ENCODE measurements around the gene TK2. TPM values are rescaled to one million over a fixed set of nuclear protein-coding genes. Genes with fewer than 3 reads are reported as not detected.
A peak's percentile ranks its signal among the peaks of the same experiment; 100 is the strongest.
"Not testable (repeated sequence)": the region's sequence is repeated elsewhere in the genome, so short reads cannot be mapped to it uniquely, and the experiment has no call there.

Gene TK2
- total RNA-seq, 1 donor from 2014 or later, result 36.1 TPM

GRCh38 chr16:66517586-66518263, 32.2 kb downstream of the TK2 start:
- ATAC-seq (no peak), DNase-seq (no peak)
- no peaks in the 10 kb centered on the region for H3K27me3 ChIP-seq
- no peaks in the 10 kb centered on the region for H3K9me3 ChIP-seq
- intact Hi-C loops (cut with DNase I), result no loop called here
- TF ChIP-seq CTCF (IDR thresholded peaks at IDR 0.05), result no peak
- H3K27ac ChIP-seq, result peak overlapping the region; percentile 97
- H3K4me3 ChIP-seq, result peak overlapping the region; percentile 34
- H3K4me1 ChIP-seq, result peaks cover 78% of the 10 kb centered on the region
- H3K36me3 ChIP-seq, result no peaks in the 10 kb centered on the region

GRCh38 chr16:66516808-66517585, 32.9 kb downstream of the TK2 start:
- DNase-seq (peak; percentile 97), ATAC-seq (peak; percentile 93)
- peak overlapping the region; percentile 97 for H3K27ac ChIP-seq
- no peak for TF ChIP-seq CTCF (IDR thresholded peaks at IDR 0.05)
- intact Hi-C loops (cut with DNase I), result no loop called here
- H3K27me3 ChIP-seq, result no peaks in the 10 kb centered on the region
- H3K4me1 ChIP-seq, result peaks cover 80% of the 10 kb centered on the region
- no peaks in the 10 kb centered on the region for H3K36me3 ChIP-seq
- H3K9me3 ChIP-seq, result no peaks in the 10 kb centered on the region
- peak overlapping the region; percentile 34 for H3K4me3 ChIP-seq

- Histone ChIP-seq H3K36me3 (no peaks in the 10 kb centered on the region), H3K4me1 (peaks cover 80% of the 10 kb centered on the region), H3K27ac (peak overlapping the region; percentile 97), H3K9me3 (no peaks in the 10 kb centered on the region), H3K27me3 (no peaks in the 10 kb centered on the region), H3K4me3 (no peak overlapping the region)
- intact Hi-C loops (cut with DNase I), result no loop called here
- no peak for DNase-seq
- no peak for TF ChIP-seq CTCF (IDR thresholded peaks at IDR 0.05)
- no peak for ATAC-seq
These were observed 33.5 kb downstream of the TK2 start for GRCh38 chr16:66516509-66516807.

GRCh38 chr16:66515596-66516508, 34.1 kb downstream of the TK2 start:
- TF ChIP-seq CTCF (IDR thresholded peaks at IDR 0.05), result peak; percentile 51

GRCh38 chr16:66514980-66515595, 34.8 kb downstream of the TK2 start:
- H3K9me3 ChIP-seq; ATAC-seq; H3K4me3 ChIP-seq; H3K27me3 ChIP-seq; H3K36me3 ChIP-seq; intact Hi-C loops (cut with DNase I): not testable (repeated sequence)
- peak; percentile 37 for DNase-seq
- peak overlapping the region; percentile 97 for H3K27ac ChIP-seq
- peaks cover 81% of the 10 kb centered on the region for H3K4me1 ChIP-seq

More at GRCh38 chr16:66515596-66516508, 34.1 kb downstream of the TK2 start:
- Histone ChIP-seq H3K27me3 (no peaks in the 10 kb centered on the region), H3K4me3 (no peak overlapping the region), H3K9me3 (no peaks in the 10 kb centered on the region), H3K4me1 (peaks cover 80% of the 10 kb centered on the region), H3K36me3 (no peaks in the 10 kb centered on the region), H3K27ac (peak overlapping the region; percentile 97)
- intact Hi-C loops (cut with DNase I), result no loop called here
- DNase-seq (no peak), ATAC-seq (peak; percentile 28)

GRCh38 chr16:66514391-66514790, 35.5 kb downstream of the TK2 start:
- H3K27me3 ChIP-seq; H3K36me3 ChIP-seq; ATAC-seq; intact Hi-C loops (cut with DNase I); H3K4me3 ChIP-seq; H3K27ac ChIP-seq; H3K9me3 ChIP-seq: not testable (repeated sequence)
- peaks cover 74% of the 10 kb centered on the region for H3K4me1 ChIP-seq
- peak; percentile 50 for DNase-seq
